GM12873 (cell line): ENCODE measurements around the gene RPE65.

Experiments used
- TF ChIP-seq, protein P1 (sequence below): IDR thresholded peaks from 2 replicates; pipeline ENCODE4 v1.5.1; 2012; ENCODE audit warnings: low read depth, mild to moderate bottlenecking, moderate library complexity, low read length, control low read depth; ENCODE audit not compliant: insufficient read depth; ENCODE audit errors: missing control alignments

Gene RPE65

DNA sequence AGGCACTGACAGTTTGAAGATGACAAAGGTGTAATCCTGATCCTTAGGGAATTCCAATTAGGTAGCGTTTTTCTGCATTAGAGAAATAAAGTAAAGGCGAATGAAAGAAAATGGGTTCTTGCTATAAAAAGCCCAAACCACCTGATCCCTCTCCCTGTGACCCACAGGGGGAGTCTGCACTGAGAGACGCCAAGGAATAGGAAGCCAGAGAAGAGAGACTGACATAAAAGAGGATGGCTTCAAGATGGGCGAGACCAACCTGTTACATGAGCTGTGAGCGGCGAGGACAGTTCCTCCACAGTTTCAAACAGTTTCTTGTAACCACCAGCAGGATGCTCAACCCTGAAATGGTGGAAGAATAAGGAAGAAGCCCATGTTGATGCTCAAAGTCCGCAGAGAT, 1.4 kb downstream of the RPE65 start:
- TF ChIP-seq, protein P1, sequence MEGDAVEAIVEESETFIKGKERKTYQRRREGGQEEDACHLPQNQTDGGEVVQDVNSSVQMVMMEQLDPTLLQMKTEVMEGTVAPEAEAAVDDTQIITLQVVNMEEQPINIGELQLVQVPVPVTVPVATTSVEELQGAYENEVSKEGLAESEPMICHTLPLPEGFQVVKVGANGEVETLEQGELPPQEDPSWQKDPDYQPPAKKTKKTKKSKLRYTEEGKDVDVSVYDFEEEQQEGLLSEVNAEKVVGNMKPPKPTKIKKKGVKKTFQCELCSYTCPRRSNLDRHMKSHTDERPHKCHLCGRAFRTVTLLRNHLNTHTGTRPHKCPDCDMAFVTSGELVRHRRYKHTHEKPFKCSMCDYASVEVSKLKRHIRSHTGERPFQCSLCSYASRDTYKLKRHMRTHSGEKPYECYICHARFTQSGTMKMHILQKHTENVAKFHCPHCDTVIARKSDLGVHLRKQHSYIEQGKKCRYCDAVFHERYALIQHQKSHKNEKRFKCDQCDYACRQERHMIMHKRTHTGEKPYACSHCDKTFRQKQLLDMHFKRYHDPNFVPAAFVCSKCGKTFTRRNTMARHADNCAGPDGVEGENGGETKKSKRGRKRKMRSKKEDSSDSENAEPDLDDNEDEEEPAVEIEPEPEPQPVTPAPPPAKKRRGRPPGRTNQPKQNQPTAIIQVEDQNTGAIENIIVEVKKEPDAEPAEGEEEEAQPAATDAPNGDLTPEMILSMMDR: no peak

DNA sequence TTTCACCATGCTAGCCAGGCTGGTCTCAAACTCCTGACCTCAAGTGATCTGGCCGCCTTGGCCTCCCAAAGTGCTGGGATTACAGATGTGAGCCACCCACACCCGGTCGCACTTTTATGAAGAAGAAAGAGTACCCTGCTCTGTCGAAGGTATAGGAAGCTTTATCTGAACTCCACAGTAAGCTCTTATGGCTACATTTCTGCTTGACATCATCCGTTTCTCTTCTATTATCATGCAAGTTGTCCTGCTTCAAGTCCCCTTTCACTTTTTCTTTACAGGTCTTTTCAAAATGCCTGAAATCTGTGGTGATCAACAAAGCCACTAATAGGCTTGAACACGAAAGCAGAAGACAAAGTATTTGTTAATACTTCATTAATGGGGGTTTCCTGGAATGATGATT, 4.0 kb downstream of the RPE65 start:
- TF ChIP-seq, protein P1: no peak

DNA sequence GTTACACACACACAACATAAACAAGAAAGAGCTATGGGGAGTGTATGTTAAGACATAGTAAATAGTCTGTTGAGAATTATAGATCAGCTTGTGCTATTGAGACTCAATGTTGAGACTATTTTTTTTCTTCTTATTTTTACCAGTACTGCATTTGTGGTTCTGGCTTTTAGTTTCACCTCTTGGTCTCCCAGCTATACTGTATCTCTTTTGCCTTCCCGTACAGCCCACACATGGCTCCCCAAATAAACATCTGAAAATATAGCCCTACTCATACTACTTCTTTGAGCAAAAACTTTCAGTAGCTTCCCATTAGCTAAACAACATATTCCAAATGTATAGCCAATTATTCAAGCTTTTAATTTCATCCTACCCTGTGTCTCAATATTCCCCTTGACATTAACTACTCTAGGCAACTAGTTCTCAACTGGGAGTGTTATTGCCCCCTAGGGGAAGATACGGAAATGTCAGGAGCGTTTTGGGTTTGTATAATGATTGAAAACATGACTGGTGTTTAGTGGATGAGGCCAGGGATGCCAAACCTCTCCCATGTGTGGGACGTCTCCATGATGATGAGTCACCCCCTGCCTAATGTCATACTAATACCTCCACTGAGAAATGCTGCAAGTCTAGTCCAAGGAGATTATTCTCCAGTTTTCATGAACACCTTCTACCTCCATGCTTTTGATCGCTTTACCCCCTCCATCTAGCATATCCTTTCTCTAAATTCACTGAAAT, 6.8 kb downstream of the RPE65 start:
- TF ChIP-seq, protein P1: peak; percentile 73

DNA sequence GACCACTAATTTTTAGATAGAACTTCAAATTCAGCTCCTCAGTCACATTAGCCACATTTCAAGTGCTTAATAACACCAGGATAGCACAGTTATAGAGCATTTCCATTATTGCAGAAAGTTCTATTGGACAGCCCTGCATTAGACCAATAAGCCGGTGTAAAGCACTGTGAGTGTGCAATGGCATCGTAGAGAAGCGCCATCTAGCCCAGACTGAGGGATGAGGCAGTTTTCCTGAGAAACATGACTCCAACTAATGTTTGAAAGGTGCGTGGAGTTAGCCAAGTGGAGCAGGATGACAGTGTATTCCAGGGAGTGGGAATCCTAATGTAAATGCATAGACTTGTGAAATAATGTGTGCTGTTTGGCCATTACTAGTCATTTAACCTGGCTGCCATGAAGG, 7.7 kb downstream of the RPE65 start:
- TF ChIP-seq, protein P1: no peak

DNA sequence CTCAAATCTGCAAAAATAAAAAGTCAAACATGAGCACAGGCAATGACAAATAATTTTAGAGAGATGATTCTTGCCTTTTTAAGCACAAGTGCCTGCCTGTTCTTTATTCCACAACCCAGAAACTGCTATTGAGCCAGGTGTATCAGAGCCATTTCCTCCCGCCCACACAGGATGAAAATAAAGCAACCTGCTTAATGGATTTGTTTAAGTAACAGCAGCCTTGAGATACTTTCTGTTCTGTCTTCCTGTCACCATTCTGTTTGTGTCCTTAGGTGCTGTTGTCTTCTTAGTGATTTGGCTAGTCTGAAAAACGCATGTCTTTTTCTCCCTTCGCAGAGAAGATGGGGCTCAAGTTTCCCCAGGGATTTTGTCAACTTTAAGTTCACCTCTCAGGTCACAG, 11.4 kb downstream of the RPE65 start:
- TF ChIP-seq, protein P1: no peak

DNA sequence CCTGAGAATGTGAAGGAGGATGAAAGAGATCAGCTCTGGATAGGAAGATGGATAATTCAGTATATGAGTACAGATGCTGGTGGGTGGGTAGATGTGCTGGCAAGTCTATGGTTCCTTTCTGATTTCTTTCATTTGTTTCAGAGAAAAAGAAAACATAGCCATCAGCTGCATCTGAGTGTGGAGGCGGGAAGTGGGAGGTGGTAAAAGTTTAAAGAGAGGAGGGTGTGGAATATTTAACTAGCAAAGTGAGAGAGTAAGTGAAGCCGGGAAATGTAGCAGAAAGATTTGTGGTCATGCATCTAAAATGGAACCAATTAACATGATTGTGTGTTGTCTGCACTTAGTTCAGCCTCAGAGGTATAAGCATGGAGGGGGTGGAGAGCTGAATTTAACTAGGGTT, 16.4 kb downstream of the RPE65 start:
- TF ChIP-seq, protein P1: no peak

DNA sequence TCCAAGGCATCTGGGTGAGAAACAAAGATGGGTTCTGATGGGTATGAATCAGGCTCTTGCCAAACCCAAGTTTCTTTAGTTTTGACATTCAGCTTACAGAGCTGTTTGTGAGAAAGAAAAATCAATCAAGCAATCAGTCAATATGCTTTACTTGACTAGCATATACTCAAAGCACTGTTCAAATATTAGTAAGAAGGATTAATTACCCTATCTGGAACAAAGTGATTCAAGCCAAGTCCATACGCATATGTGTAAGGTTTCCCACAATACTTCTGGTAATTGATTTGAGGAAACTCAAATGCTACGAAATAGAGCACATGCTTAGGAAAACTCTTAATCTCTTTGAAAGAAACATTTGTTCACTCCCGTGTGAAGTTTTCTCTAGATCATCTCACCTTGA, 18.7 kb downstream of the RPE65 start:
- TF ChIP-seq, protein P1: no peak
